Neural crest cell (in vitro differentiated cells): ENCODE data around the gene RFX2. TPM values are rescaled to one million over a fixed set of nuclear protein-coding genes. Genes with fewer than 3 reads are reported as not detected.
"Not testable (repeated sequence)": the region's sequence is repeated elsewhere in the genome, so short reads cannot be mapped to it uniquely, and the experiment has no call there.

Experiments used
- DNase-seq: peaks from one replicate; pipeline ENCODE4 v3.0.0; 2021; ENCODE audit warnings: low read depth, mixed read lengths, low spot score
- H3K27ac Mint-ChIP-seq: one replicate; pipeline ENCODE4 v1.8.0; 2021; ENCODE audit warnings: mild to moderate bottlenecking, mixed read lengths; ENCODE audit not compliant: unreplicated experiment
- H3K27me3 Mint-ChIP-seq: 2 replicates; pipeline ENCODE4 v1.8.0; 2021; ENCODE audit warnings: low read depth, mild to moderate bottlenecking, mixed read lengths
- H3K36me3 Mint-ChIP-seq: 2 replicates; pipeline ENCODE4 v1.8.0; 2021; ENCODE audit warnings: low read depth, mild to moderate bottlenecking, mixed read lengths
- H3K4me1 Mint-ChIP-seq: 2 replicates; pipeline ENCODE4 v1.8.0; 2021; ENCODE audit warnings: mixed read lengths
- H3K4me3 Mint-ChIP-seq: one replicate; pipeline ENCODE4 v1.8.0; 2021; ENCODE audit warnings: mild to moderate bottlenecking, mixed read lengths
- H3K9me3 Mint-ChIP-seq: 2 replicates; pipeline ENCODE4 v1.8.0; 2021; ENCODE audit warnings: mixed read lengths
- CTCF ChIP-seq: fragments of 200-600 bp; sonication (generic); conservative IDR thresholded peaks from 2 replicates; pipeline ENCODE4 v1.5.0; 2021; ENCODE audit warnings: antibody characterized with exemption, mild to moderate bottlenecking
- total RNA-seq: library from RNA; stranded (reverse); gene quantifications from 2 replicates; pipeline ENCODE4 v1.2.1, GENCODE V29; 2021

Gene RFX2
- total RNA-seq, 1 donor from 2014 or later = 17.2 TPM

GRCh38 chr19:6026390-6027227 lies 83.7 kb downstream of the RFX2 start:
- Mint-ChIP-seq H3K36me3 (peaks cover 17% of the 10 kb centered on the region), H3K9me3 (no peaks in the 10 kb centered on the region), H3K4me3 (no peak overlapping the region), H3K27ac (peak overlapping the region; percentile 86), H3K27me3 (no peaks in the 10 kb centered on the region), H3K4me1 (peaks cover 10% of the 10 kb centered on the region)
- TF ChIP-seq CTCF = no peak
- DNase-seq = no peak

GRCh38 chr19:6024756-6025155 lies 85.5 kb downstream of the RFX2 start:
- not testable (repeated sequence) for DNase-seq, H3K27me3 Mint-ChIP-seq, H3K27ac Mint-ChIP-seq, H3K9me3 Mint-ChIP-seq, H3K4me3 Mint-ChIP-seq
- peaks cover 11% of the 10 kb centered on the region for H3K4me1 Mint-ChIP-seq
- peaks cover 11% of the 10 kb centered on the region for H3K36me3 Mint-ChIP-seq

GRCh38 chr19:6023936-6024335 lies 86.4 kb downstream of the RFX2 start:
- no peak for TF ChIP-seq CTCF
- no peak for DNase-seq
- Mint-ChIP-seq H3K27ac (no peak overlapping the region), H3K9me3 (no peaks in the 10 kb centered on the region), H3K27me3 (no peaks in the 10 kb centered on the region), H3K4me3 (no peak overlapping the region), H3K36me3 (peaks cover 7% of the 10 kb centered on the region), H3K4me1 (peaks cover 11% of the 10 kb centered on the region)

GRCh38 chr19:6023085-6023682 lies 87.1 kb downstream of the RFX2 start:
- Mint-ChIP-seq H3K4me3 (no peak overlapping the region), H3K9me3 (no peaks in the 10 kb centered on the region), H3K4me1 (peaks cover 11% of the 10 kb centered on the region), H3K27me3 (no peaks in the 10 kb centered on the region), H3K27ac (no peak overlapping the region), H3K36me3 (peaks cover 4% of the 10 kb centered on the region)
- no peak for TF ChIP-seq CTCF
- DNase-seq = no peak

GRCh38 chr19:6022570-6023064 lies 87.7 kb downstream of the RFX2 start:
- no peak overlapping the region for H3K27ac Mint-ChIP-seq
- no peak for DNase-seq
- no peaks in the 10 kb centered on the region for H3K27me3 Mint-ChIP-seq
- peak overlapping the region; percentile 34 for H3K4me3 Mint-ChIP-seq
- no peaks in the 10 kb centered on the region for H3K9me3 Mint-ChIP-seq
- H3K4me1 Mint-ChIP-seq = peaks cover 11% of the 10 kb centered on the region
- H3K36me3 Mint-ChIP-seq = peaks cover 2% of the 10 kb centered on the region
- no peak for TF ChIP-seq CTCF
